Measurements from ENCODE around the gene ARHGEF28.

Gene ARHGEF28

DNA sequence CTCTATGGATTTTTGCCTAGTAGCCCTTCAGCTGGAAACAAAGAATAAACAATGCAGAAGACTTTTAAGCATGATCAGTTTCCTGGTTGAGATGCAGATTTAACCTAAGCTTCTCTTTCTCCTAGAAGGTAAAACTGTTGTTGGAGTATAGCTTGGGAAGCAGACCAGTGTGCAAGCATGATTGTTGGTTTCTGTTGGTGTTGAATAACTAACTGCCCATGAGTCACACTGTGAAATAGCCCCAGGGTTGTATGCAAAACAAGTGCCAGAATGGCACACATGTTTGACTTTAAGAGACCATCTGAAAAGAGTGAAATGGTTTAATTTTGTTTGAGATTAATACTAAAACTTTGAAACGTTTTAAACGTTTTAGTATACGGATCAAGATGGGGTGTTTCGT, 227.1 kb downstream of the ARHGEF28 start:
- no peak for TF ChIP-seq CTCF (IDR thresholded peaks at IDR 0.05; ENCODE audit: extremely low read depth, missing control alignments)
- no peak for DNase-seq (ENCODE audit: low spot score)

DNA sequence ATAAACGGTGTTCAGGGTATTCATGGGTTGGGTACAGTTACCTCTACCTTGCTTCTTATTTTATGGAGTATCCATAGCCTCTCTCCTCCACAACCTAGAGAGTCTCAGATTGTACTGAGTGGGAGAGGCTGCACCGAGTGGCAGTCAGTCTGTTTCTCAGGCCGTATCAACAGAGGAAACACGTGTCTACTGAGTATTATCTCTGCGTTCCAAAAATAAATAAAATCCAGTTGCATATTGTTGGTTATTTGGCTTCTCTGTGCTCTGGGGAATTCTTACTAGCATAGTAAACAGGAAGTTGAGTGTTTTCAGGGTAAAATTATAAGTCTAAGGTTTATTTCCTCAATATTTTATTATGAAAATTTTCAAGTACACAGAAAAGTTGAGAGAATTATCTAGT, 231.0 kb downstream of the ARHGEF28 start:
- DNase-seq (ENCODE audit: low spot score): no peak
- TF ChIP-seq CTCF (IDR thresholded peaks at IDR 0.05; ENCODE audit: extremely low read depth, missing control alignments): no peak

DNA sequence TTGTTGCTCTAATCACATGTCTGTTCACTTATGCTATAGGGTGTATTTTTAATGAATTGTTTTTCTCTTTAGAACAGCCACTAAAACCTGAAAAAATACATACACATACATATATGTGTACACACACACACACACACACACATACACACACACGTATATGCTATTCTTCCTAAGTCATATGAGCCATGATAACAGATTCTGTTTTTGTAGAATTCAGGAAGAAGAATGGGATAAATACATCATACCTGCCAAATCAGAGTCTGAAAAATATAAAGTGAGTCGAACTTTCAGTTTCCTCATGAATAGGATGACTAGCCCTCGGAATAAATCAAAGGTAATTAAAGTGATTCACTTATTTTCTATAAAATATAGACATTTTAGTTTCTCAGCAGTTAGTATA, 231.4 kb downstream of the ARHGEF28 start:
- DNase-seq (ENCODE audit: low spot score): no peak
- no peak for TF ChIP-seq CTCF (IDR thresholded peaks at IDR 0.05; ENCODE audit: extremely low read depth, missing control alignments)

DNA sequence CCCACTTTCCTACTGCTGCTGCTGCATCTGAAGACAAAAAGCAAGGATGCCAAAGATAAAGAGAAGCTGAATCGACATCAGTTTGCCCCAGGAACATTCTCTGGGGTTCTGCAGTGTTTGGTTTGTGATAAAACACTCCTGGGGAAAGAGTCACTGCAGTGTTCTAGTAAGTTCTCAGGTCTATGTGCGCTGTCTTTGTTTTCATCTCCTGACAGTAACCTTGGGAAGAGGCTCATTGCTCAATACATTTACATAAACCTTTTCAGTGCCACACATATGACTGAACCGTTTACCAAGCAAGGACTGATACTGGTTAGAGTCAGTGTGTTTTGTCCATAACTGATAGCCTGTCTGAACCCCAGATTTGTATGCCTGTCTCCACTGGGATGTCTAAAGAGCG, 232.1 kb downstream of the ARHGEF28 start:
- TF ChIP-seq CTCF (IDR thresholded peaks at IDR 0.05; ENCODE audit: extremely low read depth, missing control alignments): no peak
- no peak for DNase-seq (ENCODE audit: low spot score)

GRCh38 chr5:73858776-73859175, 232.8 kb downstream of the ARHGEF28 start:
- no peak for TF ChIP-seq CTCF (IDR thresholded peaks at IDR 0.05; ENCODE audit: extremely low read depth, missing control alignments)
- no peak for DNase-seq (ENCODE audit: low spot score)

GRCh38 chr5:73859696-73860095, 233.7 kb downstream of the ARHGEF28 start:
- DNase-seq (ENCODE audit: low spot score): no peak
- no peak for TF ChIP-seq CTCF (IDR thresholded peaks at IDR 0.05; ENCODE audit: extremely low read depth, missing control alignments)

GRCh38 chr5:73861313-73861988, 235.5 kb downstream of the ARHGEF28 start:
- TF ChIP-seq CTCF (IDR thresholded peaks at IDR 0.05; ENCODE audit: extremely low read depth, missing control alignments): no peak
- no peak for DNase-seq (ENCODE audit: low spot score)
